Keratinocyte (primary cell): ENCODE results near the gene TMEM217. TPM values are rescaled to one million over a fixed set of nuclear protein-coding genes. Genes with fewer than 3 reads are reported as not detected.

Source experiments
- DNase-seq: peaks from one replicate; pipeline ENCODE4 v3.0.0-alpha.2; 2011; ENCODE audit warnings: low read depth, missing footprints, low spot score
- FAIRE-seq: peaks from 2 replicates; lab custom pipeline; 2011; peaks lifted over from hg19 to GRCh38; lab: Jason Lieb, UNC
- H2AFZ ChIP-seq: 2 replicates; pipeline ENCODE4 v1.6.0; 2012; ENCODE audit warnings: low read length, control low read depth, inconsistent platforms; ENCODE audit not compliant: control insufficient read depth
- H3K27ac ChIP-seq: 2 replicates; pipeline ENCODE4 v1.5.1; 2011; ENCODE audit warnings: low read length; ENCODE audit not compliant: control insufficient read depth, insufficient read depth
- H3K27me3 ChIP-seq: 3 replicates; pipeline ENCODE4 v1.6.0; 2011; ENCODE audit warnings: low read length; ENCODE audit not compliant: control insufficient read depth, insufficient read depth; ENCODE audit errors: extremely low read depth
- H3K36me3 ChIP-seq, 2 experiments: 2 replicates in 1 of 2; 3 replicates in 1 of 2; pipeline ENCODE4 v1.5.1; 2011; ENCODE audit warnings: low read length in 2 of 2, mild to moderate bottlenecking in 1 of 2; ENCODE audit not compliant: control insufficient read depth in 2 of 2, insufficient read depth in 2 of 2; ENCODE audit errors: extremely low read depth in 1 of 2
- H3K4me1 ChIP-seq: 3 replicates; pipeline ENCODE4 v1.5.1; 2011; ENCODE audit warnings: low read length; ENCODE audit not compliant: control insufficient read depth, insufficient read depth; ENCODE audit errors: extremely low read depth
- H3K4me2 ChIP-seq: 3 replicates; pipeline ENCODE4 v1.6.0; 2011; ENCODE audit warnings: low read depth, low read length; ENCODE audit not compliant: control insufficient read depth, insufficient read depth; ENCODE audit errors: extremely low read depth
- H3K4me3 ChIP-seq, 3 experiments: fragments of 200-600 bp in 1 of 3; sonication (generic) in 1 of 3; 2 replicates in 2 of 3; 3 replicates in 1 of 3; pipeline ENCODE4 v1.5.1; 2011 to 2016; ENCODE audit warnings: low read length in 3 of 3, mild to moderate bottlenecking in 3 of 3, control low read depth in 2 of 3, inconsistent platforms in 1 of 3, low read depth in 1 of 3, mixed read lengths in 1 of 3, mixed run types in 1 of 3, moderate library complexity in 1 of 3; ENCODE audit not compliant: control insufficient read depth in 2 of 3, insufficient read depth in 2 of 3; ENCODE audit errors: extremely low read depth in 1 of 3
- H3K79me2 ChIP-seq: 2 replicates; pipeline ENCODE4 v1.6.0; 2012; ENCODE audit warnings: low read length; ENCODE audit not compliant: control insufficient read depth, insufficient read depth
- H3K9ac ChIP-seq: 3 replicates; pipeline ENCODE4 v1.6.0; 2011; ENCODE audit warnings: low read length; ENCODE audit not compliant: control insufficient read depth, insufficient read depth; ENCODE audit errors: extremely low read depth
- H3K9me1 ChIP-seq: 3 replicates; pipeline ENCODE4 v1.6.0; 2011; ENCODE audit warnings: low read length; ENCODE audit not compliant: control insufficient read depth, insufficient read depth; ENCODE audit errors: extremely low read depth
- H3K9me3 ChIP-seq: 2 replicates; pipeline ENCODE4 v1.5.1; 2012; ENCODE audit warnings: low read depth, low read length; ENCODE audit not compliant: control insufficient read depth
- H4K20me1 ChIP-seq: 3 replicates; pipeline ENCODE4 v1.6.0; 2011; ENCODE audit warnings: low read length; ENCODE audit not compliant: control insufficient read depth, insufficient read depth; ENCODE audit errors: extremely low read depth
- CTCF ChIP-seq, 3 experiments: IDR thresholded peaks in 1 of 3; conservative IDR thresholded peaks in 1 of 3; optimal IDR thresholded peaks in 1 of 3; 2 replicates in 2 of 3; 3 replicates in 1 of 3; pipeline versions ENCODE3 to v1.5.1; 2011; ENCODE audit warnings: low read length in 3 of 3, mild to moderate bottlenecking in 3 of 3, moderate library complexity in 2 of 3, control low read depth in 1 of 3, inconsistent platforms in 1 of 3; ENCODE audit not compliant: insufficient read depth in 2 of 3; ENCODE audit errors: extremely low read depth in 1 of 3
- EZH2 ChIP-seq: IDR thresholded peaks from one replicate; pipeline ENCODE4 v1.6.1; 2012; ENCODE audit warnings: inconsistent platforms, mild to moderate bottlenecking, low read length, moderate library complexity
- dilution Hi-C: fragments of 300-500 bp; cut with MboI; formaldehyde crosslinking; loops from one replicate; pipeline ENCODE4 v1.7.0; 2020; ENCODE audit warnings: low sequenced_read_pairs; ENCODE audit not compliant: extremely low pct_ligation_motif_present
- polyA plus RNA-seq, 5 experiments: library from polyadenylated mRNA; depleted of rRNA in 3 of 5; stranded (reverse) in 3 of 5; stranded (forward) in 1 of 5; unstranded in 1 of 5; fragments of >200 nt; gene quantifications; 1 replicate in 1 of 5; 2 replicates in 3 of 5; 3 replicates in 1 of 5; pipeline versions ENCODE4 v1.2.1 to v1.2.3, GENCODE V29; 2011 to 2012; ENCODE audit warnings: missing spikeins in 2 of 5, low read depth in 1 of 5, low replicate concordance in 1 of 5
- small RNA-seq, 3 experiments: library from RNA; depleted of rRNA; stranded (forward); fragments of <200 nt; gene quantifications; one replicate each; pipeline ENCODE3, GENCODE V24; 2012; ENCODE audit warnings: low read depth in 3 of 3, low replicate concordance in 1 of 3; ENCODE audit not compliant: insufficient read length in 3 of 3

The TMEM217 gene
- polyA plus RNA-seq, 1 donor (not counting 4 experiments of a cell fraction or from before 2014, with no cell fraction given), result 0.80 TPM

GRCh38 chr6:37168163-37168758 lies 89.7 kb downstream of the TMEM217 start:
- peaks cover 15% of the 10 kb centered on the region for H3K4me1 ChIP-seq
- no peak overlapping the region for H3K4me2 ChIP-seq
- no peak overlapping the region for H2AFZ ChIP-seq
- no peak for TF ChIP-seq EZH2
- TF ChIP-seq CTCF (optimal IDR thresholded peaks at IDR 0.05 in 1 of 3, IDR thresholded peaks at IDR 0.05 in 1 of 3, conservative IDR thresholded peaks at IDR 0.05 in 1 of 3; ENCODE audit: extremely low read depth in 1 of 3, insufficient read depth in 2 of 3, low read length in 3 of 3), result no peak
- no peak for FAIRE-seq
- H3K79me2 ChIP-seq, result peaks cover 12% of the 10 kb centered on the region
- H4K20me1 ChIP-seq, result no peaks in the 10 kb centered on the region
- no peaks in the 10 kb centered on the region for H3K9me1 ChIP-seq
- no peak overlapping the region for H3K27ac ChIP-seq
- DNase-seq, result no peak
- H3K9ac ChIP-seq, result no peak overlapping the region
- H3K36me3 ChIP-seq, result peaks cover 3 to 5% of the 10 kb centered on the region in 2 experiments
- H3K27me3 ChIP-seq, result no peaks in the 10 kb centered on the region
- no peaks in the 10 kb centered on the region for H3K9me3 ChIP-seq
- dilution Hi-C loops, result no loop called here
- H3K4me3 ChIP-seq, result no peak overlapping the region

- H3K9ac ChIP-seq, result no peak overlapping the region
- no peaks in the 10 kb centered on the region for H3K9me3 ChIP-seq
- H3K27me3 ChIP-seq, result no peaks in the 10 kb centered on the region
- no peaks in the 10 kb centered on the region for H3K36me3 ChIP-seq
- H3K79me2 ChIP-seq, result no peaks in the 10 kb centered on the region
- H3K9me1 ChIP-seq, result no peaks in the 10 kb centered on the region
- dilution Hi-C loops, result no loop called here
- no peak overlapping the region for H3K4me2 ChIP-seq
- H3K27ac ChIP-seq, result no peak overlapping the region
- H3K4me3 ChIP-seq, result no peak overlapping the region
- no peaks in the 10 kb centered on the region for H4K20me1 ChIP-seq
- FAIRE-seq (no peak), DNase-seq (no peak)
- H2AFZ ChIP-seq, result no peak overlapping the region
- no peaks in the 10 kb centered on the region for H3K4me1 ChIP-seq
- TF ChIP-seq CTCF (optimal IDR thresholded peaks at IDR 0.05 in 1 of 3, IDR thresholded peaks at IDR 0.05 in 1 of 3, conservative IDR thresholded peaks at IDR 0.05 in 1 of 3; ENCODE audit: extremely low read depth in 1 of 3, insufficient read depth in 2 of 3, low read length in 3 of 3) (no peak), EZH2 (no peak)
These were observed 95.2 kb downstream of the TMEM217 start for GRCh38 chr6:37162740-37163139.

Small RNA genes within 50 kb of the gene (small RNA-seq; reads per million reads assigned to genes)
- gene AL096712.1, result 0 reads per million in 3 experiments

Other genes starting within 250 kb of the TMEM217 start
- 7.1 to 14.3 TPM (median 10.2 TPM) in 3 replicates for gene PIM1, start 88.0 kb downstream of the TMEM217 start, polyA plus RNA-seq
- gene TBC1D22B, start 372 bp downstream of the TMEM217 start, polyA plus RNA-seq, result 5.3 to 7.3 TPM (median 5.9 TPM) in 3 replicates
- gene RNF8, start 95.8 kb upstream of the TMEM217 start, polyA plus RNA-seq, result 25.3 to 34.5 TPM (median 25.7 TPM) in 3 replicates
- gene CMTR1, start 175.1 kb upstream of the TMEM217 start, polyA plus RNA-seq, result 23.8 to 27.8 TPM (median 24.6 TPM) in 3 replicates
- 39.8 to 48.7 TPM (median 45.6 TPM) in 3 replicates for gene CCDC167, start 241.7 kb upstream of the TMEM217 start, polyA plus RNA-seq